K562 (cell line): Measurements from ENCODE around the gene ADGRG1. TPM values are rescaled to one million over a fixed set of nuclear protein-coding genes. Genes with fewer than 3 reads are reported as not detected.

Source experiments
- CHD1 ChIP-seq: fragments of 200-600 bp; sonication (generic); IDR thresholded peaks from one replicate; pipeline ENCODE4 v1.6.1; 2012; ENCODE audit warnings: mild to moderate bottlenecking, moderate library complexity, low read length, inconsistent platforms
- GTF2A2 ChIP-seq: IDR thresholded peaks from 2 replicates; pipeline ENCODE4 v1.6.1; 2016; ENCODE audit warnings: mild to moderate bottlenecking, missing genetic modification characterization, missing compliant biosample characterization
- PML ChIP-seq: IDR thresholded peaks from 2 replicates; pipeline ENCODE4 v1.6.1; 2012; ENCODE audit warnings: low read length, inconsistent platforms
- RBM25 ChIP-seq: fragments of 200-400 bp; formaldehyde crosslinking; IDR thresholded peaks from 2 replicates; pipeline ENCODE4 v1.6.1; 2018; ENCODE audit warnings: low read length, low read depth, moderate library complexity; ENCODE audit not compliant: severe bottlenecking
- TBL1XR1 ChIP-seq, 2 experiments: IDR thresholded peaks; 2 replicates each; pipeline ENCODE4 v1.6.1; 2012; ENCODE audit warnings: improper control_type of control experiment in 2 of 2, low read length in 2 of 2, mild to moderate bottlenecking in 1 of 2
- TFAM ChIP-seq: fragments of 250-450 bp; sonication (Bioruptor Pico); conservative IDR thresholded peaks from 2 replicates; pipeline ENCODE4 v1.5.0; 2021; ENCODE audit warnings: mild to moderate bottlenecking, moderate library complexity
- ZBTB8A ChIP-seq: fragments of 450-650 bp; IDR thresholded peaks from 2 replicates; pipeline ENCODE4 v1.6.1; 2018; ENCODE audit warnings: mild to moderate bottlenecking, moderate library complexity; ENCODE audit not compliant: partially characterized antibody
- ZNF407 ChIP-seq: fragments of 450-650 bp; IDR thresholded peaks from 2 replicates; pipeline ENCODE4 v1.6.1; 2016; ENCODE audit warnings: low read depth
- polyA plus RNA-seq, 8 experiments: library from polyadenylated mRNA; depleted of rRNA in 4 of 8; stranded (reverse) in 5 of 8; unstranded in 3 of 8; fragments of >200 nt; fragmentation: Nextera tagmentation in 2 of 8; fragmentation: Illumina TruSeq in 1 of 8; extraction: Ambion mirVana in 2 of 8; extraction: Trizol in 1 of 8; gene quantifications; 2 replicates each; pipeline versions ENCODE4 v1.2.1 to v1.2.3, GENCODE V29; 2011 to 2014; ENCODE audit warnings: inconsistent platforms in 1 of 8, missing spikeins in 1 of 8
- total RNA-seq, 7 experiments: library from RNA; depleted of rRNA in 6 of 7; stranded (reverse); fragments of >200 nt in 6 of 7; fragmentation: Illumina TruSeq in 2 of 7; extraction: Trizol in 2 of 7; gene quantifications; 2 replicates each; pipeline versions ENCODE4 v1.2.1 to v1.2.3, GENCODE V29; 2011 to 2021; ENCODE audit warnings: low replicate concordance in 1 of 7
- TF ChIP-seq, protein P1 (sequence below): conservative IDR thresholded peaks from 2 replicates; pipeline ENCODE4 v1.6.1; 2011; ENCODE audit warnings: low read depth, mild to moderate bottlenecking, low read length; ENCODE audit not compliant: control insufficient read depth
- TF ChIP-seq, protein P2 (sequence below): fragments of 250-450 bp; sonication (Bioruptor Pico); IDR thresholded peaks from 2 replicates; pipeline ENCODE4 v1.8.0; 2021; ENCODE audit warnings: borderline replicate concordance, mild to moderate bottlenecking, moderate library complexity; ENCODE audit not compliant: poor library complexity, severe bottlenecking

Gene ADGRG1
- total and polyA plus RNA-seq, 9 of the 15 experiments (the other 6 are each of a cell fraction or from before 2014, with no cell fraction given), result 0.04 to 0.31 (median 0.16) TPM; not detected in 6

GRCh38 chr16:57667526-57668262 is 39.3 kb downstream of the ADGRG1 start (continued):
- TF ChIP-seq, protein P1, sequence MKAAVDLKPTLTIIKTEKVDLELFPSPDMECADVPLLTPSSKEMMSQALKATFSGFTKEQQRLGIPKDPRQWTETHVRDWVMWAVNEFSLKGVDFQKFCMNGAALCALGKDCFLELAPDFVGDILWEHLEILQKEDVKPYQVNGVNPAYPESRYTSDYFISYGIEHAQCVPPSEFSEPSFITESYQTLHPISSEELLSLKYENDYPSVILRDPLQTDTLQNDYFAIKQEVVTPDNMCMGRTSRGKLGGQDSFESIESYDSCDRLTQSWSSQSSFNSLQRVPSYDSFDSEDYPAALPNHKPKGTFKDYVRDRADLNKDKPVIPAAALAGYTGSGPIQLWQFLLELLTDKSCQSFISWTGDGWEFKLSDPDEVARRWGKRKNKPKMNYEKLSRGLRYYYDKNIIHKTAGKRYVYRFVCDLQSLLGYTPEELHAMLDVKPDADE, result no peak
- TF ChIP-seq TBL1XR1 (IDR thresholded peaks at IDR 0.05; ENCODE audit: low read length in 2 of 2), result peak in 1 of 2 experiments; percentile 82; a peak in 2 of 4 replicates
- TF ChIP-seq, protein P2, sequence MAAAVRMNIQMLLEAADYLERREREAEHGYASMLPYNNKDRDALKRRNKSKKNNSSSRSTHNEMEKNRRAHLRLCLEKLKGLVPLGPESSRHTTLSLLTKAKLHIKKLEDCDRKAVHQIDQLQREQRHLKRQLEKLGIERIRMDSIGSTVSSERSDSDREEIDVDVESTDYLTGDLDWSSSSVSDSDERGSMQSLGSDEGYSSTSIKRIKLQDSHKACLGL, result no peak
- no peak for TF ChIP-seq CHD1
- TF ChIP-seq ZNF407, result no peak
- no peak for TF ChIP-seq TFAM
- no peak for TF ChIP-seq ZBTB8A
- no peak for TF ChIP-seq RBM25
- no peak for TF ChIP-seq GTF2A2 (tag)
- TF ChIP-seq PML, result no peak; the same call in 1 of the 2 replicates
